GM10248 (cell line): ENCODE data around the gene SLC44A3.

ENCODE experiments used
- CTCF ChIA-PET: fragments of 300-600 bp; sonication (Branson Sonifier 250); formaldehyde crosslinking; extraction: SDS; loops from one replicate; lab custom pipeline; 2021; ENCODE audit warnings: antibody characterized with exemption; lab: Yijun Ruan, JAX
- POLR2A ChIA-PET: fragments of 350-650 bp; sonication (Branson Sonifier 250); formaldehyde crosslinking; extraction: SDS; loops from one replicate; lab custom pipeline; 2020; ENCODE audit warnings: antibody characterized with exemption; lab: Yijun Ruan, JAX
- DNase-seq: peaks from one replicate; pipeline ENCODE4 v3.0.0; 2012; ENCODE audit errors: extremely low spot score
- TF ChIP-seq, protein P1 (sequence below): IDR thresholded peaks from 2 replicates; pipeline ENCODE4 v1.5.1; 2012; ENCODE audit warnings: mild to moderate bottlenecking, low read depth; ENCODE audit errors: extremely low read depth, missing control alignments, control extremely low read depth

The SLC44A3 gene

GRCh38 chr1:94790670-94791069 is 29.5 kb upstream of the SLC44A3 start:
- TF ChIP-seq, protein P1, sequence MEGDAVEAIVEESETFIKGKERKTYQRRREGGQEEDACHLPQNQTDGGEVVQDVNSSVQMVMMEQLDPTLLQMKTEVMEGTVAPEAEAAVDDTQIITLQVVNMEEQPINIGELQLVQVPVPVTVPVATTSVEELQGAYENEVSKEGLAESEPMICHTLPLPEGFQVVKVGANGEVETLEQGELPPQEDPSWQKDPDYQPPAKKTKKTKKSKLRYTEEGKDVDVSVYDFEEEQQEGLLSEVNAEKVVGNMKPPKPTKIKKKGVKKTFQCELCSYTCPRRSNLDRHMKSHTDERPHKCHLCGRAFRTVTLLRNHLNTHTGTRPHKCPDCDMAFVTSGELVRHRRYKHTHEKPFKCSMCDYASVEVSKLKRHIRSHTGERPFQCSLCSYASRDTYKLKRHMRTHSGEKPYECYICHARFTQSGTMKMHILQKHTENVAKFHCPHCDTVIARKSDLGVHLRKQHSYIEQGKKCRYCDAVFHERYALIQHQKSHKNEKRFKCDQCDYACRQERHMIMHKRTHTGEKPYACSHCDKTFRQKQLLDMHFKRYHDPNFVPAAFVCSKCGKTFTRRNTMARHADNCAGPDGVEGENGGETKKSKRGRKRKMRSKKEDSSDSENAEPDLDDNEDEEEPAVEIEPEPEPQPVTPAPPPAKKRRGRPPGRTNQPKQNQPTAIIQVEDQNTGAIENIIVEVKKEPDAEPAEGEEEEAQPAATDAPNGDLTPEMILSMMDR: no peak
- ChIA-PET CTCF (interaction anchor here (1.0 to 2.6 kb wide), 3 partner anchors 9 to 15 kb away, joined by 3 to 14 read pairs (median 3); no protein-coding TSS in a partner anchor), POLR2A (no interaction called here)
- DNase-seq: no peak

- TF ChIP-seq, protein P1: no peak
- POLR2A ChIA-PET: no interaction called here
- peak; percentile 44 for DNase-seq
- CTCF ChIA-PET: interaction anchor here (1.0 to 2.6 kb wide), 3 partner anchors 13 to 251 kb away, joined by 3 to 14 read pairs (median 3); no protein-coding TSS in a partner anchor
Observed at GRCh38 chr1:94792473-94793295, 27.5 kb upstream of the SLC44A3 start.

DNA sequence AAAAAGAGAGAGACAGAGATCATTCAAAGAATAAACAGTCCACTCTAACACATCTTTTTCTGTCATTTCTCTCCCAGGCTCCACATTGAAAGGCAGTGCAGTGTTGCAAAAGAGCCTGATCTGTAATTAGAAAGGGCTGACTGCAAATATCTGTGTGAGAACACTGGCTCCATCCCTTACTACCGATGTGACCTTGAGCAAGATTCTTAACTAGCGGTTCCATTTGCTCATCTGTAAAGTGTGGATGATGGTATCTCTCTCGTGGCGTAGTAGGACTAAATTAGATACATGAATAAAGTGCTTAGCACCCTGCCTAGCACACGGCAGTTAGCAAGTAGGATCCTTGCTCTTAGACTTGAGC is 26.9 kb upstream of the SLC44A3 start:
- ChIA-PET CTCF (interaction anchor here (1.3 kb wide), 1 partner anchor 9 kb away, joined by 5 read pairs; no protein-coding TSS in a partner anchor), POLR2A (no interaction called here)
- TF ChIP-seq, protein P1: no peak
- DNase-seq: no peak

GRCh38 chr1:94795434-94795833 is 24.7 kb upstream of the SLC44A3 start:
- TF ChIP-seq, protein P1: no peak
- POLR2A ChIA-PET: no interaction called here
- DNase-seq: no peak
- CTCF ChIA-PET: interaction anchor here (0.8 to 1.4 kb wide), 2 partner anchors 10 kb away, joined by 3 read pairs; no protein-coding TSS in a partner anchor

DNA sequence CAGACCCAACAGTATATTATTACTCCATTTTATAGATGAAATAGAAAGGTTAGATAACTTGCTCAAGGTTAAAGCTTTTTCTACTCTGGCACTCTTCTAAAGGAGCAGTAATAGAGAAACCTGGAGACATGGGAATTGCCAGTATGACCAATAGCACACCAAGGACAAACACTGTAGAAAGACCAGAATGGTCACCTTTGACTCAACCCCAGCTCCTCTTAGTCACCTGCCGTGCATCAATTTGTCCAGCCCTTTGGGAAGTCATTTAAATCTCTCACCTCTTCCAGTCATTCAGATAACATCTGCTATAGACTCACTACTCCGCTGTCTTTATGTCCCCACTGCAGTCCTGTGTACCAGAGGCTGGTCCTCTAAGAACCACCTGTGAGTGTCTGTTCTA is 23.9 kb upstream of the SLC44A3 start:
- TF ChIP-seq, protein P1: no peak
- POLR2A ChIA-PET: no interaction called here
- CTCF ChIA-PET: interaction anchor here (0.8 to 1.4 kb wide), 5 partner anchors 9 to 315 kb away, joined by 3 to 6 read pairs (median 4); no protein-coding TSS in a partner anchor
- no peak for DNase-seq

DNA sequence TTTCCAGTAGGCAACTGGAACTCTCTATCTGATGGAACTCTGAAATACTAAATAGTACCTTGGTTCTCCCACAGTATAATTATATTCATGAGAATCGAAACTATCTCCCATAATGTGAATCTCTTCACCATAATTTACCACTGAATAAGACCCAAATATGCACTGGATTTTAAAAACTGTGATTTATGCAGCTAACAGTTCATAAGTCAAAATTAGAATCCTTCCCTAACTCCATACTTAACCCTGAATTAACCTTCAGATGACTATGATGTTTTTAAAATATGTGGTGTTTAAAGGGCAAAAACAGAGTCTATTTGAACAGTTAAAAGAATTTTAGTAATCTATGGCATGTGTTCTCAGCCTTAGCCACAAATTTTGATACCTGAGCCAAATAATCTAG is 22.9 kb upstream of the SLC44A3 start:
- ChIA-PET CTCF (interaction anchor here (1.0 kb wide), 1 partner anchor 276 kb away, joined by 4 read pairs; no protein-coding TSS in a partner anchor), POLR2A (no interaction called here)
- DNase-seq: no peak
- TF ChIP-seq, protein P1: no peak
